Measurements from ENCODE around the gene PTMS.

The PTMS gene

GRCh38 chr12:6771509-6772330 is 5.6 kb downstream of the PTMS start:
- DNase-seq (ENCODE audit: low spot score): no peak

DNA sequence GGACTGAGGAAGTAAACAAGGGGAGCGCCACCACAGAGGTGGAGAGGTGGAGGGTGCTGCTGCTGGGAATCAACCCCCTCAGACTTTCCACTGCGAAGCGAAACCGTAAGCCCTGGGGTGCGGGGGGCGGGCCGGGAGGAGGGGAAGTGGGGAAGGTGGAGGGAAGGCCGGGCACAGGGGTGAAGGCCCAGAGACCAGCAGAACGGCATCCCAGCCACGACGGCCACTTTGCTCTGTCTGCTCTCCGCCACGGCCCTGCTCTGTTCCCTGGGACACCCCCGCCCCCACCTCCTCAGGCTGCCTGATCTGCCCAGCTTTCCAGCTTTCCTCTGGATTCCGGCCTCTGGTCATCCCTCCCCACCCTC is 6.2 kb downstream of the PTMS start, which contains the start of gene LAG3:
Gene LAG3 (plus strand): TSS at position 190 of the 365 bp plus-strand sequence. CDS start 333 bp downstream, outside the sequence.
- no peak for DNase-seq (ENCODE audit: low spot score)

DNA sequence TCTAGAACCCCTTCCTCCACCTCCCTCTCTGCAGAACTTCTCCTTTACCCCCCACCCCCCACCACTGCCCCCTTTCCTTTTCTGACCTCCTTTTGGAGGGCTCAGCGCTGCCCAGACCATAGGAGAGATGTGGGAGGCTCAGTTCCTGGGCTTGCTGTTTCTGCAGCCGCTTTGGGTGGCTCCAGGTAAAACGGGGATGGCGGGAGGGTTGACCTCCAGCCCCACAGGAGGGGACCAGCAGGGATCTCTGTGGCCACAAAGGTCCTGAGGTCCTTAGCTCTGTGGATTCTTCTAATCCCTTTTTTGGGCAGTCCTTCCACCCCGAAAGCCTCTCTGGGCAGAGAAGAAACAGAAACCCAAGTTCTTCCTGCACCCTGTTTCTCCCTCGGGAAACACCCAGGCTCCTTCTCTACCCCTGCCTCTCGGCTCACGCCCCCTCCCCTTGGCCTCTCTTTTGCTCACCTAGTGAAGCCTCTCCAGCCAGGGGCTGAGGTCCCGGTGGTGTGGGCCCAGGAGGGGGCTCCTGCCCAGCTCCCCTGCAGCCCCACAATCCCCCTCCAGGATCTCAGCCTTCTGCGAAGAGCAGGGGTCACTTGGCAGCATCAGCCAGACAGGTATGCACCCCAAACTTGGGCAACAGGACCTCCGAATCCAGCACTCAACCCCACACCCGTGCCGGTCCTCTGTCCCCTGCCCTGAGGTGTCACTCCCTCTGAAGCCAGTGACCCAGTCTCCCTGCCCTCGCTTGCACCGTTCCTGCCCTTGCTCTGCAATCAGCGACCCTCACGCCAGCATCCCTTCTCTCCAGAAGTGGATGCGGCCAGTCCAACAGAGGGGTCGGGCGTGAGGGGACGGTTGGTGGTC is 6.8 kb downstream of the PTMS start:
- no peak for DNase-seq (ENCODE audit: low spot score)

GRCh38 chr12:6773590-6774351 is 7.6 kb downstream of the PTMS start:
- DNase-seq (ENCODE audit: low spot score): peak; percentile 74

DNA sequence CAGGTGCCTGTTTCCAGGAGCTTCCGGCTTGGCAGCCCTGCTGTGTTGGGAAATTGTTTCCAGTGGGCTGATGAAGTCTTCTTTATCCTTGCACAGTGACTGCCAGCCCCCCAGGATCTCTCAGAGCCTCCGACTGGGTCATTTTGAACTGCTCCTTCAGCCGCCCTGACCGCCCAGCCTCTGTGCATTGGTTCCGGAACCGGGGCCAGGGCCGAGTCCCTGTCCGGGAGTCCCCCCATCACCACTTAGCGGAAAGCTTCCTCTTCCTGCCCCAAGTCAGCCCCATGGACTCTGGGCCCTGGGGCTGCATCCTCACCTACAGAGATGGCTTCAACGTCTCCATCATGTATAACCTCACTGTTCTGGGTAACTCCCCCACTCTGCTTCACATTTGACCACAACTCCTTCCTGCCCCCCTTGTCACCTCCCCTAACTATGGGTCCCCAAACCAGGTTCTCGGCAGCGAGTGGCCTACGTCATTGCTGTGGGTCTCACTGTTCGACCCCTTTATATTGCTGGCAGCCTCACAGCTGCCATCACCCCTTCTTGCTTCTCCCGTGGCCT is 8.4 kb downstream of the PTMS start:
- DNase-seq (ENCODE audit: low spot score): no peak

DNA sequence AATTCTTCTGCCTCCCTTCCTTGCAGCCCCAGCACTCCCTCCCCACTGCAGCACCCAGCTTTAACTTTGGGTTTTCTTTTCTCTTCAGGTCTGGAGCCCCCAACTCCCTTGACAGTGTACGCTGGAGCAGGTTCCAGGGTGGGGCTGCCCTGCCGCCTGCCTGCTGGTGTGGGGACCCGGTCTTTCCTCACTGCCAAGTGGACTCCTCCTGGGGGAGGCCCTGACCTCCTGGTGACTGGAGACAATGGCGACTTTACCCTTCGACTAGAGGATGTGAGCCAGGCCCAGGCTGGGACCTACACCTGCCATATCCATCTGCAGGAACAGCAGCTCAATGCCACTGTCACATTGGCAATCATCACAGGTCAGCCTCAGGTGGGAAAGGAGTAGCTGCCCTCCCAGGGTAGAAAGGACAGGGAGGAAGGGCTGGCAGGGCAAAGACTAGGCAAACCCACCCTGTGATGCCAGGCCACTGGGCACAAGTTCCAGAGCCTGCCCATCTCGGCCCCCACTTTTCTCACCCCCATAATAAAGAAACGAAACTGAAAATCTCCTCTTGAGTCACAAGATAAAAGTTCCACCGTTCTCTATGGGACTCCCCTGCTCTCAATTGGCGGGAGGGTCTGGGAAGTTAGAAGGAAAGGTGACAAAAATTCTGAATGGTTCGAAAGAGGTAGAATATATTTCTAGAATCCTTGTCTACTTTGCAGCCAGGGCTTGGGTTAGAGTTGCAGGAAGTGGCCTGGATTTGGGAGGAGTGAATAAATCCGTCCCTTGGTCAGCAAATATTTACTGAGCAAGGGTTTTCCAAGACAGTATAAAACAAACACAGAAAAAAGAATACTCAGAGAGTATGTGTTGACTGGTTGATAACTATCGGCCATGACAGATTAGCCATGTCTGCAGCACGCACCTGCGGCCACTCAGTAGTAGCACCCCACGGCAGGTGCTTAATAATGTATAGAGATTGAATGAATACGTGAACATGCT is 9.3 kb downstream of the PTMS start:
- no peak for DNase-seq (ENCODE audit: low spot score)

GRCh38 chr12:6777386-6777785 is 11.2 kb downstream of the PTMS start:
- no peak for DNase-seq (ENCODE audit: low spot score)

DNA sequence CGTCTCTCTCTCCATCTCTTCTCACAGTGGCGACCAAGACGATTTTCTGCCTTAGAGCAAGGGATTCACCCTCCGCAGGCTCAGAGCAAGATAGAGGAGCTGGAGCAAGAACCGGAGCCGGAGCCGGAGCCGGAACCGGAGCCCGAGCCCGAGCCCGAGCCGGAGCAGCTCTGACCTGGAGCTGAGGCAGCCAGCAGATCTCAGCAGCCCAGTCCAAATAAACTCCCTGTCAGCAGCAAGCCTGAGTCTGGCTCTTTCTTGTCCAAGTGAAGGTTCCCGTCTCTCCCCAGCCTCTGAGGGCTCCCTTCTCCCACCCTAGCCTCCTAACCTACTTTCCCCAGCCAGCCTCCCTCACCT is 12.0 kb downstream of the PTMS start:
- DNase-seq (ENCODE audit: low spot score): peak; percentile 75

GRCh38 chr12:6778574-6779550 is 12.7 kb downstream of the PTMS start:
- peak; percentile 99 for DNase-seq (ENCODE audit: low spot score)

DNA sequence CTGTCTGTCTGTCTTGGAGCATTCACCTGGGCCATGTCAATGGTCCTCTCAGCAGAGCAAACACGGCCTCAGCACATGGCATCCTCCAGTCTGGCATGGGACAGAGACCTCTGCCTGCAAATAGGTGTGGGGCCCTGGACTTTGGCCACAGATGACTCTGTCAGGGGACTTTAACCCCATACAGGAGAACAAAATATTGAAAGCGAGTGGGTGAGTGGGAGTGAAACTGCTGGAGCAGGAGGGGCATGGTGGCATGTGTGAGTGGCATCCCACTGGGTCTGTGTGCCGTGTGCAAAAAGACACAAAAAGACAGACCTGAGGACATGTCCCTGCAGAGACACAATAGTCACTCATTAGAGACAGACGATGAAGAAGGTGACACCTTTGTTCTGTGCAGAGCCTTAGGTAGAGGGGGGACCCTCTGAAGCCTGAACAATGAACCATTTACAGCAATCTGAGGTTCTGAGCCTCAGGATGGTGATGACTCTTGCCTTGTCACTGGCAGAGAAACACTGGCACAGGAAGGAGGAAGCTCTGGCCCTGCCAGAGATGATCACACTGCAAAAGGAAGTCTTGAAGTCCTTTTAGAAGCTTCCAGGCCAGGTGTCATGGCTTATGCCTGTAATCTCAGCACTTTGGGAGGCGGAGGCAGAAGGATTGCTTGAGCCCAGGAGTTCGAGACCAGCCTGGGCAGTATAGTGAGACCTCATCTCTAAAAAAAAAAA is 13.7 kb downstream of the PTMS start:
- DNase-seq (ENCODE audit: low spot score): no peak

- DNase-seq (ENCODE audit: low spot score): no peak
These were observed 14.4 kb downstream of the PTMS start for GRCh38 chr12:6780573-6780972.

- DNase-seq (ENCODE audit: low spot score): no peak
These were observed 16.0 kb downstream of the PTMS start for GRCh38 chr12:6782119-6782518.

DNA sequence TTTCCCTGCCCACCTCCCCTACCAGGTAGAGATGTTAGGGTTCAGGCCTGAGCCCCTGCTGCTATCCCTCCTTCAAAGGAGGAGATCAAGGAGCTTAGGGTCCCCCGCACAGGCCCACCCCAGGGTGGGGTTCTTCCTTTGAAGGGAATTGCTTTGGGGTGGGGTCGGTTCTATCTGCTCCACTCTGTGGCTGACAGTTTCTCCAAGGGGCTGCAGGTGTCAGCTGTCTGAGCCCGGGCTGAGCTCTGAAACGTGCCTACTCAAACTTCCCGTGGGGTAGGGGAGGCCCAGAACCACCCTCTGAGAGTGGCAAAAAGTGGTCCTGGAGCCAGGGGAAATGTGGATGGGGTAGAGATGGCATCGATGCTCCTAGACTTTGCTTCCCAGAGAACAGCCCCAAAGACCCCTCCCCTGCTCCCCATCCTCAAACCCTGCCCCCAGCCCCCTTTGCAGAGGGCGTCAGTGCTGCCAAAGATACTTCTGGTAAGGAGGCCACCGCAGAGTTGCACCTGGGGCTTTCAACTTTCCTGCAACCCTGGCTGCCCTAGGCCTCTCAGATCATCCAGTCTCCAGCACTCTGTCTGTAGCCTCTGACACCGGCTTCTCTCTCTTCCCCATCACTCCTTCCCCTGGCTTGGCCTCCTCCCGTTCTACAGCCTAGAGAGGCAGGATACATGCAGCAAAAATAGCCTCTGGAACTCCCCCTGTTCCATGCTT is 16.8 kb downstream of the PTMS start:
- no peak for DNase-seq (ENCODE audit: low spot score)

DNA sequence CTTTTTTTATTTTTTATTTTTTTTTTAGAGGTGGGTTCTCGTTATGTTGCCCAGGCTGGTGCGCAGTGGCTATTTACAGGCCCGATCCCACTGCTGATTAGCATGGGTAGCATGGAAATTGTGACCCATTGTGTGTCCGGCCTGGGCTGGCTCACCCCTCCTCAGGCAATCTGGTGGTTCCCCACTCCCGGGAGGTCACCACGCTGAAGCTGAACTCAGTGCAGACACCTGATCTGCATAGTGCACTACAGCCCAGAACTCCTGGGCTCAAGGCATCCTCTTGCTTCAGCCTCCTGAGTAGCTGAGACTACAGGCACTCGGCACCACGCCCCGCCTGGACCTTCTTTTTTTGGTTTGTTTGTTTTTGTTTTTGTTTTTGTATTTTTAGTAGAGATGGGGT is 17.7 kb downstream of the PTMS start:
- no peak for DNase-seq (ENCODE audit: low spot score)

GRCh38 chr12:6784296-6784695 is 18.1 kb downstream of the PTMS start:
- DNase-seq (ENCODE audit: low spot score): no peak

DNA sequence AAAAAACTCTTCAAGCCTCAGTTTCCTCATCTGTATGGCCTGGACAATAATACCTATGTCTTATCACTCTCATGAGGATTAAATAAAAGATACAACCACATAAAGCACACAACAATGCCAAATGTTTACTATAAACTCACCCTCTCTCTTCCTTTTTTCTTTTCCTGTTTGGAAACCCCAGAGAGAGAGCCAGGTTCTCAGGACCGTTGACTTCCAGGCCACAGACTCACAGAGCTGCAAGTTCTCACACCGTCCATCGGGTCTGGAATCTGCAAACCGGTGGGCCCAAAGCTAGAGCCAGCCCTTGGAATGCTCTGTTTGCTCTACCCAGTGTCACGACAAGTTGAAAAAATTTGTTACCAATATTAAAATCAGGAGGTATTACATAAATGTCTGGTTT is 18.6 kb downstream of the PTMS start:
- DNase-seq (ENCODE audit: low spot score): no peak

DNA sequence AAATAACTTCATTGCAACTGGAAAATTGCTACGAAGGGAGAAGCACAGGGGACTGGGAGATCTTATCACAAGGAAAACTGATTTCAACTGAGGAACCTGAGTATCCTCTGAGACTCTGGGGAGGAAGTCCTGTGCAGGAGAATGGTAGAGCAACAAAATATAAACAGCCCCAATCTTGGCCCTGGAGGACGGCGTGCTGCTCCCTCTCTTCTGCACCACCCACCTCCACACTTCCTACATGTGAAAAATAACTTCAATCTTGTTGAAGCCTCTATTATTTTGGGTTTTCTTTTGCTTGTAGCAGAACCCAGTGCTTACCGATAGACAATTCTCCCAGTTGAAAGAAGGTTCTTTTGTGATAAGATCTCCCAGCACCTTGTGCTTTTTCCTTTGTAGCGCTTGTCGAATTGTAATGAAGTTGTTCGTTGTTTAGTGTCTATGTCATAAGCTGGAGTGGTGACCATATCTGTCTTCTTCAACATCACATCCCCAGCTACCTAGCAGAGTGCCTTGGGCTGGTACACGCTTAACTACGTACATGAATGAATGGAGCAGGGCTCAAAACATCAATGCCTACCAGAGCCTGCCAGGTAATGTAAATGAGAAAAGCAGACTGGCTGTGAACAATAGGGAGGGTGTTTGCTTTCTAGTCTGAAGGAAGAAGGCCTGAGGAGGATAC is 20.4 kb downstream of the PTMS start:
- DNase-seq (ENCODE audit: low spot score): no peak

GRCh38 chr12:6787309-6787708 is 21.1 kb downstream of the PTMS start:
- no peak for DNase-seq (ENCODE audit: low spot score)
